ENCODE data around the gene WDFY2.

The WDFY2 gene

DNA sequence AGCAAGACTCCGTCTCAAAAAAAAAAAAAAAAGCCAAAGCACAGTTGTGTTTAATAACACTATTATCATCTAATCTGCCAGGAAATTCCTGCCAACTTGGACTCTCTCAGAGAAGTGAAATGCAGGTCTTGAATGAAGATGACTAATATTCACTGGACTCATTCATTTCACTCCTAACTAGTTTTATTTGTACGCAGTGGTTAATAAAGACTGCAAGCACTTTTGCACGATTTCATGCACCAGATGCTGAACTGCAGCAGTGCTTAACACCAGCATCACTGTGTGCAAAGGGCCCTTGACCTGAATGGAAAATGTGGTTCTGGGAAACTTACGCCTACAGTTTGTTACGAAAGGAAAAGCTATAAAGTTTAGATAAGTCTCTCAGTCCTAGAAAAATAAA, 156.4 kb downstream of the WDFY2 start:
- peak; percentile 33 for DNase-seq (ENCODE audit: low read depth)

DNA sequence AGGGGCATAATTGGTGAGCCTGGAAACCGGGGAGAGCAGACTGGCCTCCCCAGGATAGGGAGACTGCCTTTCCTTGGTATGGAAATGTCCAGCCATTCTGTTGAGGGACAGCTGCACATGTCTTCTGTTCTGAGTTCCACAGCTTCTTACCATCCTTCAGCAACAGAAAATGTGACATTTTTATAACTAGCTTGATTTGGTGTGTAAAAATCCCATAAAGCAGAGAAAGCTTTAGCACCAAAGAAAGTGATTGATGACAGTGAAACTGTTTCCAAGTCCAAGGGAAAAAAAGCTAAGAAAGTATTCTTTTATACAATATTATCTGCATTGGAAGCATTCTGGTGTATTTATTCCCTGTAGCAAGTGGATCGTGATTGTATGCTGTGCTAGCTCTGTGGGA, 157.8 kb downstream of the WDFY2 start:
- no peak for DNase-seq (ENCODE audit: low read depth)

DNA sequence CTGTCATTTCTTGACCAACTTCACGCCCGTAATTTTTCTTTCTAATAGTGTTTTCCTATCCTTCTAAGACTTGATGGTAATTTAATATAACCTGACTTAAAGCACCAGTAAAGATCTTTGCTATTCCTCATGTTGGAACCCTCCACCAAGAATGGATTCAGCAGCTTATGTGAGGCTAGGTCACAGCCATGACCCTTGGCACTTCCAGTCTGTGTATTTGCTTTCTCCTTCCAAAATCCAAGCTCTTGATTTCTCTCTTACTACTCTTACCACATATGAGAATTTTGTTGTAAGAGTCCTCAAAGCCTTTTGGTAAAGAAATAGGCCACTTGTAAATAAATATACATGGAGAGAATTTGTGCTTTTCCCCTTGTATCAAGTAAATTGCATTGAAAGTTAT, 158.3 kb downstream of the WDFY2 start:
- DNase-seq (ENCODE audit: low read depth): no peak

DNA sequence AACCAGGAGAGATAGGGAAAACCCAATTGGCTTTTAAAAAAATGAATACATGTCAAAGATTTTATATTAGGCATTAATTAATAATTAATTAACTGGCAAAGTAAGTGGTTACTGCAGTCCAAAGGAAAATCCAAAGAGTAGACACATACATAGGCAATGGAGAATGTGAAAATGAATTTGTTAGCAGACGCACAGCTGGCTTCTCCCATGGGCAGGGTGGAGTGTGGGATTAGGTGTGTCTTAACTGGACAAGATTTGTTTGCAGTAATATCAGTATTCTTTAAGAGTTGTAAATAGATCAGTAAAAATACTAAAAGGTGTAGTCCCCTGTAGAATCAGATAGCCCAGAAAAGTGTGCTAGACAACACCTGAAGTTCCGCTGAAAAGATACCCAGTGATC, 161.0 kb downstream of the WDFY2 start:
- DNase-seq (ENCODE audit: low read depth): no peak

DNA sequence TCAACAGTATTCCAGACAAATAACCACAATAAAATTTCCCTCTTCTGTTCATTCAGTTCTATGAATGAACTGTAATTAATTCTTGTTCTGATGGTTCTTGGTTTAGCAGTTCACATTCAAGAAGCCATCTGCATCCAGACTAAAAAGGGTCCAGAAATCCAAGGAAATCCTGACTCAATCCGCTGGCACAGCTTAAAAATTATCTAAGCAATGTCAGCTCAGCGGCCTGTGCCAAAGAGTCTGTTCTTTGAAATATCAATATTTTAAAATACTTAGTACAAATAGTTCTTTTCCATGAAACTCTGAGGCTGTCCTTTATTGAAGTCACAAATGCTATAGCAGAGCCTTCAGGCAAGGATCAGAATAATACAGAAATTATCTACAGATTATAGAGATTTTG, 162.5 kb downstream of the WDFY2 start:
- DNase-seq (ENCODE audit: low read depth): no peak

DNA sequence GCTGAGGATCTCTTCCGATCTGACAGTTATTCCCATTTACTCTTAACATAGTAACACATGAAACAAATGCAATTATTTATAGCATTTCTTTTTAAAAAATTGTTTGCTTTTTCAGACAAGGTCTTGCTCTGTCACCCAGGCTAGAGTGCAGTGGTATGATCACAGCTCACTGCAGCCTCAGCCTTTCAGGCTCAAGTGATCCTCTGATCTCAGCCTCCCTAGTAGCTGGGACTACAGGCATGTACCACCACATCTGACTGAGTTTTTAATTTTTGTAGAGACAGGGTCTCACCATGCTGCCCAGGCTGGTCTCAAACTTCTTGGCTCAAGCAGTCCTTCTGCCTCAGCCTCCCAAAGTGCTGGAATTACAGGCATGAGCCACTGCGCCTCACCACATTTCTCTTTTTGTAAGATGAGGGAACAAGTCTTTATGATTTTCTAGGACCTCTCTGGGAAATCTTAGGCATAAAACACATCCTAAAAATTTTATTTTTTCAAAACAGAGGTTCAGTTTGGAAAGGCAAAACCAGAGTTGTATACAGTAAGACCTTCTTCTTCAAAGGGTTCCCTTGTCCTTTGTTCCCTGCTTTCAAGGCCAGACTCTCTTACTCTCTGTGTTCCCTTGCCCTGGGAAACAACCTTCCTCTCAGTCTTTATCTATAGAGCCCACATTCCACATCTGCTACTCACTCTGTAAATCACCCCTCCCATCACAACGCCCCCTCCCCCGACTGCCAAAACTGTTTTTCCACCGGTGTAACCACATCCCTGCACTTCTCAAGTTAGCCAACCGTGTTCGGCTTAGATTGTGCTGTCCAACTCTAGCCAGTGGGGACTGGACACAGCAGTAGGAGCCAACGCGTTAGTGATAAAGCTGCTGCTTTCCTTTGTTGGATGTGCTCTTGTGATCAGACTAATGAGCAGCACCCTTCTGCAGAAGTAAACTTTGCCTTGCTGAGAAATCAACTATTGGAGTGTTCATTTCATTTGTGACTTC, 163.5 kb downstream of the WDFY2 start:
- DNase-seq (ENCODE audit: low read depth): no peak

DNA sequence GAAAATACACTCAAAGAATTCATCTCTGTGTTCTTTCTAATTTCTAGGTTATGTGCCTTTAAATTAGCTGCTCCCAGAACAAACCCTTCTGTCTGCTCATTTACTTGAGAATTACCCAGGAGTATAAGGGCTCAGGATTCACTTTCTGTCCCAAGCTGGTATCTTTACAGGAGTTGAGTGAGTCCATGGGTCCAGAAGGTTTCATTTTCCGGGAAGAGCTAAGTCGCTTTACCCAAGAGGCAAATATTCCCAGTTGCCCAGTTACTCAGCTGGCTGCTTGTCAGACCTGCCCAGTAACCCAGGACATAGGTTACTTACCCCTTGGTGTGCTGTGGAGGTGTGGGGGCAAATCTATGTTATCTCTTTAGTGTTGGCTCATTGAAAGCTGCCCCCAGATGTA, 172.4 kb downstream of the WDFY2 start:
- no peak for DNase-seq (ENCODE audit: low read depth)

DNA sequence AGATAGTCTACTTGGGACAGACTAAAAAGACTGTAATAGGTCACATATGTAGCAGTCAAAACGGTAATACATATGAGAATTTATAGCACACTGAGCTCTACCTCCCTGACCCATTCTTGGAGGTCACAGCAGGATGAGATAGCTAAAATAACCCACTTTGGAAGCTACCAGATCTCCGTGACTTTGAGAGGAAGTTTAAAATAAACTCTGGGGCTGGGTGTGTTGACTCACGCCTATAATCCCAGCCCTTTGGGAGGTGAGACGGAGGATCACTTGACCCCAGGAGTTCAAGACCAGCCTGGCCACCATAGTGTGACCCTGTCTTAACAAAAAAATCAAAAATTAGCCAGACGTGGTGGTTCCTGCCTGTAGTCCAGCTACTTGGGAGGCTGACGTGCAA, 174.4 kb downstream of the WDFY2 start:
- no peak for DNase-seq (ENCODE audit: low read depth)

DNA sequence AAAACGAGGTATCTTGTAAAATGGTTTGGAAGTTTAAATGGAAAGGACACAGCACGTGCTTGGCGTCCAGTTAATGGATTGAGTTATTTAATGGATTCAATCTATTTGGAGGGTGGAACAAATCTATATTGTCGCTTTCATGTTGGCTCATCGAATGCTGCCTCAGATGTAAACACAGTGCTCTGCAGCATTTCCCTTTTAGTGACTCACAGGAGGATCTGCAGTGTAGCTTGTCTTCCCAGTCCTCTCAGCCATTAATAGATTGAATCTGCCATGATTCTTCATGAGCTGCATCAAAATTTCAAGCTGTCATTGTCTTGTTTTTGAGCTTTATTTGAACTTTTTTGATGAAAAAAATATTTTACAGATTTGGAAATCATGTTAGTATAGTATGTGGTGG, 175.0 kb downstream of the WDFY2 start:
- DNase-seq (ENCODE audit: low read depth): no peak

DNA sequence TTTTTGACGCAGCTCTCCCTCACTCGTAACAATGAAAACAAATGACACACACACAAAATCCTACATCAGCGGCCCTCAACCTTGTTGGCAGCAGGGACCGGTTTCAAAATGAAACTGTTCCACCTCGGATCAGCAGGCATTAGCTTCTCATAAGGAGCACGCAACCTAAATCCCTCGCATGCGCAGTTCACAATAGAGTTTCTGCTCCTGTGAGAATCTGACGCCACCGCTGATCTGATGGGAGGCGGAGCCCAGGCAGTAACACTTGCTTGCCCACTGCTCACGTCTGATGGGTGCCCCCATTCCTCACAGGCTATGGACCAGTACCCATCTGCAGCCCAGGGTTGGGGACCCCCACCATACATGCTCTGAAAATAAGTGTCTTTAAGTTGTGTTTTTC, 176.3 kb downstream of the WDFY2 start:
- DNase-seq (ENCODE audit: low read depth): no peak

DNA sequence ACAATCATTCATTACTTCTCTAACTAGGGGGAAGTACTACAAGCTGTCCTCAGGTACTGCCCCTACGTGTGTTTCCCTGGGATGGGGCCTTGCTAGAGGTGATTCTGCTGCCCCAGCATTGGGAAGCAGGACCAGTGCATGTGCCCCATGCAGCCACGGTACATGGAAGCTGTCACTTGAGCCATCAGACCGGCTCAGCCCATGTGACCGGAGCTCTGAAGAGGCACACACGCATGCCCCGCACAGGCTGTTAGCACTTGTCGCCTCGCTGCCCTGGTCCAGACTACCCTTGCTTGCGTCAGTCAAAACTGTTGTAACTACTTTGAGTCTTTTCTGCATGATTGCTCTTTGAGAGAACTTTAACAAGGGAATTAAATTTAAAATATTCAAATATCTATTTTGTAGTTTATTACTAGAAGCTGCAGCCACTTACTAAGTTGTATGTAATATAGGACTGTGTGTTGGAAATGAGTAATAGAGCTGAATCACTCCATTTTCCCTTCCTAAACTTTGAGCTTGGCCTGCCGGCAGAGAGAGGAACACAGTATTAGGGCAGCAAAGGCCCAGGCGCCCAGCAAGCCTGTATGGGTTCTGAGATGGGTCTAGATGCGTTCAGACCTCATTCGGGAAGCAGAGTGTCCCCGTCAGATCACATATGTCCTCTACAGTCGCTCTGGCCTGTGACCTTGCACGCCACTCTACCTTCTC, 177.5 kb downstream of the WDFY2 start:
- no peak for DNase-seq (ENCODE audit: low read depth)

DNA sequence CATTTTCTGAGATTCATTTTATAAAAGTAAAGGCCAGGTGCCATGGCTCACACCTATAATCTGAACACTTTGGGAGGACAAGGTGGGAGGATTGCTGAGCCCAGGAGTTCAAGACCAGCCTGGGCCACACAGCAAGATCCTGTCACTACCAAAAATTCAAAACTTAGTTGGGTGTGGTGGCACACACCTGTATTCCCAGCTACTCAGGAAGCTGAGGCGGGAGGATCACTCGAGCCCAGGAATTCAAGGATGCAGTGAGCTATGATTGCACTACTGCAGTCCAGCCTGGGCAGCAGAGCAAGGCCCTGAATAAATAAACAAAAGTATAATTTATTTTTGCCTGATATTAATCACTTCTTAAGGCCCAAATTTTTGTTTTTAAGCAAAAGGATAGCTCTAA, 179.2 kb downstream of the WDFY2 start:
- no peak for DNase-seq (ENCODE audit: low read depth)

DNA sequence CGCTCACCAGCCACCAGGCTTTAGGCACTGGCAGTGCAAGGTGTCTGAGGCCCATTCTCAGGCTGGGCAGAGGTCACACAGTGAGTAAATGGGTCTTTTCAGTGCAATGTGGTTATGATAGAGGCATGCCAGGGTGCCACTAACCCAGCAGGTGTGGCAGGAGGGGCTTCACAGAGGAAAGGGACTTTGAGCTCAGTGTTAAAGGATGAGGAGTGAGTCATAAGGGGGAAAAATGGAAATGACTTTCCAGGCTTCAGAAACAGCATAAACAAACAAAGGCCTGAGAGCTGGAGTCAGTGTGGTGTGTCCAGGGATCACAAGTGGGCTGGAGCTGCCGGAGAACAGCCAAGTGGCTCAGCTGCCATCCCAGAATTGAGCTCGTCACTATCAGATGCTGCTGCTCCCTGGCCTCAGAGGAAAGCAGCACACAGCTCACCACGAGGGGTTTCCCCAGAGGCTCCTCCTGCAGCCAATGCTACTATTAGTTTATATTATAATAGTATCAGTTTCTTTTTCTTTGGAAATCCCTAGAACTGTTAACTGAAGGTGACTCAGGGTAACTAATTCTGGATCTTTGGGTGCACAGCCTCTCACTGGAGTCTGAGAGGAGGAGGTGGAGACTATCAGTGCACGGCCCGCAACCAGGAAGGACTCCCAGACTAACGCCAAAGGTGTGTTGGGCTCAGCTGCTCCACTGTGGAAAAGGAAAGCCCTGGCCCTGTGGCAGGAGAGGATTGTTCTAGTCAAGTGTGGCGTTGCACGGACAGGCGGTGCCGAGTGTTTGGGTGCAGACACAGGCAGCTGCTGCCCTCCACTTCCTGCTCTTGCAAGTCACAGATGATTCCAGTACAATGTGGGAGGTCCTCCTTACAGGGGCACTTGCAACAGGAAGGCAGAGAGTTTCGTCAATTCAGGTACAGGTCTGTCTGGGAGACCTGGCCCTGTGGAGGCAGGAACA, 180.2 kb downstream of the WDFY2 start:
- DNase-seq (ENCODE audit: low read depth): no peak

DNA sequence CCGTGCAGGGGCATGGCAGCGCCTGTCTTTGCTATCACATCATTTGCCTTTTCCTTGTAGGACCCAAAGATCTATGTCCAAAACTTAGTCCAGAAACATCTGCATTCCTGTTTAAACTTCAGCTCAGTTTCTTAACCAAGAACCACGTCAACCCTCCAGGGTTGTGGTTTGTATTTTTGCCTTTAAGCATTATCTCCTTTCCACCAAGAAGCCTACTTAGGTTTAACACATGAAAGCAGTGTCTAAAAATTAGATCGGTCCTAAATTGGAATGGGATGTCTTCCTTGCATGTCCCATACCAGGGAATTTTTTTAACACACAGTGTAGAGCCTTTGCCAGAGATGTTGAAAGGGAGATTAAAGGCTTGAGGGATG, 180.9 kb downstream of the WDFY2 start:
- DNase-seq (ENCODE audit: low read depth): no peak

DNA sequence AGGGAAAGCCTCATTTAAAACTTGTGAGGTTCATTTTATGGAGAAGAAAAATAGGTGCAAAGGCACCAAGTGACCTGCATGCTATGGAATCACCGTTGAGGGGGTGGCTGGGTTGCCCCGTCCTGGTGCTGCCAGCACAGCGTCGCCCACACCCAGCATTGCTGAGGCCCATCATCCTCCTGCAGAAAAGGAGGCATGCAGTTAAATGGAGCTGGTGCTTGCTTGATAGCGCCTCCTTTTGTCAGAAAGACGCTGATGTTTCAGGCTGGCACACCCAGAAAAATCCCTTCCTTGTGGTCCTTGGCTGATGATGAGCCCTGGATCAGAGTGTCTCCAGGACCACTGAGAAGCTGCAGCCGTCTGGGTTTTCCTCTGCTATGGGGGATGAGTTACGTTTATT, 182.8 kb downstream of the WDFY2 start:
- no peak for DNase-seq (ENCODE audit: low read depth)

DNA sequence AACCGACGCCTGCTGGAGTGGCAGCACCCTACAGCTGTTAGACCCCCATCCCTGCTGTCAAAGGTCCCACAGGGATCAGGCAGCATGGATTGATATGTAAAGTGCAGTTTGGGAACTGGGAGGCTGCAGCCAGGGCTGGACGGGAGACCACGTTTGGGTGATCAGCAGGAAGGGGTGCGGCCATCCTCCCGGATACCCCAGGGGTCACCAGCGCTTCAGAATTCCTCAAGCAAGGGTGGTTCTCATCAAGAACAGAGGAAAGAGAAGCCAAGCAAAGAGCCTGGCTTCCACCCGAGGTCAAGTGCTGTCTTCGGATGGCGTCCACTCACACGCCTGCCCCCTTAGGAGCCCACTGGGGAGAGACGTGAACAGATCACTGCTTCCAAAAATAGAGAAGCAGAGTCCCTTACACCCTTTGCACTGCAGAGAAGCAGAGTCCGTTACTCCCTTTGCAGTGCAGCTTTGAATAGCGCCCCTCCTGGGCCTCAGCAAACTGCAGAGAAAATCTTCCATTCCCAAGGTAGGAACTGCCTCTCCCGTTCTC, 184.2 kb downstream of the WDFY2 start:
- DNase-seq (ENCODE audit: low read depth): no peak

DNA sequence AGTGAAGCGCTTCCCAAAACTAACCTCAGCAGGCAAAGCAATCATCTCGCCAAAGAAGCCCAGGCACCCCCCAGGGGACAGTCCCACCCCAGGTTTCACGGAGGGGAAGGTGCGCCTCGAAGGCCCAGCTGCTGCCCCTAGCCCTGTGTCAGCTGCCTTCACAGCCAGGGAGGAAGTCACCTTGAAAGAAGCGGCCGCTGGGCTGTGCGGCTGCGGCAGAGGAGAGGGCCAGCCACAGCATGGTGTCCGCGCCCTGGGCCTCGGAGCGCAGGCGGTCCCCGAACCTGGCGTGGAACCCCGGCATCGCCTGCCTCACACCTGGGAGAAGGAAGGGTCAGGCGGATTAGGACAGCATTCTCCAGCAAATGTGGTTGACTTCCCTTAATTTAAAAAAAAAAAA, 184.7 kb downstream of the WDFY2 start:
- DNase-seq (ENCODE audit: low read depth): no peak

DNA sequence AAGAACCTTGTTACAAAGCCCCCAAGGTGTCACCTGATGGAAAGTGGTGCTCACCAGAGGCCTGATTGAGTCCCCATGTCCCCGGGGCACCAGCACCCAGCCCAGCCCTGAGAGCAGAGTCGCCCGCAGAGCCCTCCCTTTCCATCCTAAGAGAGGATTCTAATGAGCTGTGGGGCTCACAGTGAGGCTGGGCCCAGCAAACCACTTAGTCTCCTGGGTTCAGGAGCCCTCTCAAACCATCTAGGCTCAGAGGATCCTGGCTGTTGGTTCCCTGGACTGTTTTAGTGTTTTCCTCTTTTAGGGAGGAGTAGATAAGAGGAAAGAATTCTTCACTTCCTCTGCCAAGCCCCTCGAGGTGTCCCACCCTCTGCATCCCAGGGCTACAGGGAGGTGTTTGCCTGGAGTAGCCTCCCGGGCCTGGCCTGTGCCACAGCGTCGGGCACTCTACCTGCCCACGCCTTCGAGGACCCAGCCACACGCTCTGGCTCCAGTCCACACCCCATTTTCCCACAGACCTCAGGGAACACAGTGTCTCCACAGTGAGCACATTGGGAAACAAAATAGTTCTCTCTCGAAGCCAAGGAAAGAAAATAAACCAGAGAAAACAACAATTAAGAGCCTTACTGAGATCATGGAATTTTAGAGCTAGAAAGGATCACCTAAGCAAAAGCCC, 185.3 kb downstream of the WDFY2 start:
- DNase-seq (ENCODE audit: low read depth): no peak

DNA sequence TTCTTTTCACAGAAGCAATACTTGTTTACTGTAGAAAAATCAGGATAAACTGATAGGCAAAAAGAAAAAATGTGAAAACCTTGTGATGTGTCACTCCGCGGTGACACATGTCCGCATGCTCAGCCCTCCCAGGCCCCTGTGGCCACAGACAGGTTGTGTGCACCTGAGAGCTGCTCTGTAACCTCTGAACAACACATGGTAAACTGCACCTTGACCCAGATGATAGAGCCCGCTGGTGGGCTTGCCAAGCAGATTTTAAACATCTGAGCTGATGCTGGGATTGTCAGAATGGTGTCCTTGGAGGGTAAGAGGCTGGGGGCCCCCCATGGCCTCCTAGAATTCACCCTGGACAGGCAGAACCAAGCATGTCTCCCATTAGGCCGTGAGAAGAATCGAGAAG, 185.9 kb downstream of the WDFY2 start:
- no peak for DNase-seq (ENCODE audit: low read depth)

DNA sequence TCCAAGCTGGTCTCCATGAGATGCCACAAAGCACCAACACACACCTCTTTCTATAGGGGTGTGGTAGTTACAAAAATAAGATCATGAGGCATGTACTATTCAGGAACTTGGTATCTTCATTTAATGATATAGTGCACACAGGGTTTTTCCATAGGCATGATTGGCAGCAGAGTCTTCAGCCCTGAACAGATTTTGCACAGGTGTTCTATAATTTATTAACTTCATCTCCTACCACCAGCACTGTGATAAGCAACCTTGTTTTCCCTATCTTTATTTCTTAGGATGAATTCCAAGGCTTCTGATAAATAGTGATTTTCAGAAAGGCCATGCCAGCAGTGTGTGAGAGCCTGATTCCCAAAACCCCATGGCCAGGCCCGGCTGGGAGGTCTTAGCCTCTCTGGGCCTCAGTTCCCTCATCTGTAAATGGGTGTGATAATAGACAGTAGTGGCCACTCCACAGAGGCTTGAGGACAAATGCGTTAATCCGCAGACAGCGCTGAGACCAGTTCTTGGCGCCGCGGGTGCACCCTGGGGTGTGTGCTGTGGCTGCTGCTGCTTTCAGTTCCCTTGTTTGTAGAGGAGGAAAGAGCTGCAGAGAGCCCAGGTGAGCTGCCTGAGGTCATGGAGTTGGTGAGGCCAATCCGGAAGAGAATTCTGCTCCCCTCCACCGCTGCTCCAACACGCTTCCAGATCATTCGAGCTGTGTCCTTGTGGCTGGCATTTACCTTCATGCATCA, 186.6 kb downstream of the WDFY2 start:
- no peak for DNase-seq (ENCODE audit: low read depth)

All from GM04503 (cell line).